Measurements from ENCODE around the gene C17orf67. TPM values are rescaled to one million over a fixed set of nuclear protein-coding genes. Genes with fewer than 3 reads are reported as not detected.

Gene C17orf67
- total RNA-seq, 1 experiment from 2014 or later: 2.9 TPM

- no peaks in the 10 kb centered on the region for H3K9me3 ChIP-seq
- Mint-ChIP-seq H3K27me3 (ENCODE audit: insufficient read depth, unreplicated experiment) (peaks cover 15% of the 10 kb centered on the region), H3K36me3 (ENCODE audit: insufficient read depth, unreplicated experiment) (peaks cover 1% of the 10 kb centered on the region), H3K27ac (ENCODE audit: unreplicated experiment) (no peak overlapping the region), H3K9me3 (ENCODE audit: unreplicated experiment) (peaks cover 5% of the 10 kb centered on the region), H3K4me3 (ENCODE audit: unreplicated experiment) (no peak overlapping the region), H3K4me1 (ENCODE audit: low read depth, unreplicated experiment) (no peaks in the 10 kb centered on the region)
- H3K4me3 ChIP-seq (ENCODE audit: low read depth, low read length): no peak overlapping the region
- no peaks in the 10 kb centered on the region for H3K27me3 ChIP-seq (replicated peaks; ENCODE audit: control insufficient read depth, insufficient read depth, low read length)
- 0 out of 2 replicates have a peak, but pooled peaks cover 4% of the 10 kb centered on the region for H3K4me1 ChIP-seq
- no peaks in the 10 kb centered on the region for H3K36me3 ChIP-seq (ENCODE audit: control insufficient read depth, insufficient read depth, low read length)
- TF ChIP-seq CTCF (IDR thresholded peaks at IDR 0.05; ENCODE audit: insufficient read depth in 1 of 2, low read depth in 1 of 2, low read length in 1 of 2, severe bottlenecking in 1 of 2, unreplicated experiment in 1 of 2): no peak
- ChIA-PET POLR2A (no interaction called here), CTCF (no interaction called here)
- no TSS peak for BruUV-seq (replicated peaks)
- intact Hi-C loops (cut with micrococcal nuclease; ENCODE audit: unreplicated experiment): no loop called here
- no peak for DNase-seq
These were observed 46.7 kb downstream of the C17orf67 start for GRCh38 chr17:56786989-56787482.

DNA sequence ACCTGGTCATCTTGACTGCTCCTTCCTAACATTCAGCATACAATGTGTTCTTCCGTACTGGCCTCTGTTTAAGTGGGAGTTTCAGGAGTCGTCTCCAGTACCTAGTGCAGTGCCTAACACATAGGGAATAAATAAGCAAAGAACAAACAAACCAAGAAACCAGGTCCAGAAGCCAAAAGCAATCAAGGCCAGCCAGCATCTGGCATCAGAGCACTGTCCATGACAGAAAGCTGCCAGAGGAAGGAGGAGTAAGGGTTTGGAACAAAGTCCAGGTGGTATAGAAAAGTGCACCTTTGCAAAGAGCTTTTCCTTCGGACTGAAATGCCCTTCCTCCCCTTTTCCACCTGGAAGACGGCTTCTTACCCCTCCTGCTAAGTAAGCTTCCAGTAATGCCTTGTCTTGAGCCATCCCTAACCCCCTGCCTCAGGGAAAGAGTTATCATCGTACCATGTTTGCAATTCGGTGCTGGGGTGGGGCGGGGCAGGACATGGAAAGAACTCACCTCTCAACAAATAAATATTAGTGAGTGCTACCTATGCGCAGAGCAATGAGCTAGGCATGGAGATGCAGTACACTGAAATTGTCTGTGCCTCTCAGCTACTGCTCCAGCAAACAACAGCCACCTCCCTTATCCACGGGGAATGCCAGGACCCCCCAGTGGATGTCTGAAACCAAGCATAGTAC lies 47.6 kb downstream of the C17orf67 start:
- no peak overlapping the region for H3K27ac Mint-ChIP-seq (ENCODE audit: unreplicated experiment)
- no peaks in the 10 kb centered on the region for H3K9me3 ChIP-seq
- POLR2A ChIA-PET: no interaction called here

GRCh38 chr17:56785405-56785804 lies 48.3 kb downstream of the C17orf67 start:
- H3K27ac Mint-ChIP-seq (ENCODE audit: unreplicated experiment): no peak overlapping the region
- TF ChIP-seq CTCF (IDR thresholded peaks at IDR 0.05; ENCODE audit: insufficient read depth in 1 of 2, low read depth in 1 of 2, low read length in 1 of 2, severe bottlenecking in 1 of 2, unreplicated experiment in 1 of 2): no peak
- intact Hi-C loops (cut with micrococcal nuclease; ENCODE audit: unreplicated experiment): no loop called here
- no peak for DNase-seq
- ChIA-PET POLR2A (no interaction called here), CTCF (no interaction called here)
- H3K9me3 Mint-ChIP-seq (ENCODE audit: unreplicated experiment): no peaks in the 10 kb centered on the region
- H3K9me3 ChIP-seq: no peaks in the 10 kb centered on the region
- no peaks in the 10 kb centered on the region; the same call in 1 of the 2 replicates for H3K27me3 ChIP-seq (replicated peaks; ENCODE audit: control insufficient read depth, insufficient read depth, low read length)
- no peak overlapping the region for H3K4me3 ChIP-seq (ENCODE audit: low read depth, low read length)
- no TSS peak for BruUV-seq (replicated peaks)
- peaks cover 7% of the 10 kb centered on the region; the same call in 1 of the 2 replicates for H3K4me1 ChIP-seq
- no peak overlapping the region for H3K4me3 Mint-ChIP-seq (ENCODE audit: unreplicated experiment)
- peaks cover 17% of the 10 kb centered on the region for H3K27me3 Mint-ChIP-seq (ENCODE audit: insufficient read depth, unreplicated experiment)
- H3K36me3 ChIP-seq (ENCODE audit: control insufficient read depth, insufficient read depth, low read length): no peaks in the 10 kb centered on the region
- peaks cover 3% of the 10 kb centered on the region for H3K4me1 Mint-ChIP-seq (ENCODE audit: low read depth, unreplicated experiment)
- no peaks in the 10 kb centered on the region for H3K36me3 Mint-ChIP-seq (ENCODE audit: insufficient read depth, unreplicated experiment)

More for the DNA sequence above, 47.6 kb downstream of the C17orf67 start:
- intact Hi-C loops (cut with micrococcal nuclease; ENCODE audit: unreplicated experiment): no loop called here
- Histone ChIP-seq H3K4me3 (ENCODE audit: low read depth, low read length) (no peak overlapping the region), H3K27me3 (replicated peaks; ENCODE audit: control insufficient read depth, insufficient read depth, low read length) (no peaks in the 10 kb centered on the region), H3K4me1 (0 out of 2 replicates have a peak, but pooled peaks cover 4% of the 10 kb centered on the region), H3K36me3 (ENCODE audit: control insufficient read depth, insufficient read depth, low read length) (no peaks in the 10 kb centered on the region)
- CTCF ChIA-PET: no interaction called here
- no peaks in the 10 kb centered on the region for H3K36me3 Mint-ChIP-seq (ENCODE audit: insufficient read depth, unreplicated experiment)
- no peak for DNase-seq
- no peaks in the 10 kb centered on the region for H3K9me3 Mint-ChIP-seq (ENCODE audit: unreplicated experiment)
- BruUV-seq (replicated peaks): no TSS peak
- TF ChIP-seq CTCF (IDR thresholded peaks at IDR 0.05; ENCODE audit: insufficient read depth in 1 of 2, low read depth in 1 of 2, low read length in 1 of 2, severe bottlenecking in 1 of 2, unreplicated experiment in 1 of 2): no peak
- H3K27me3 Mint-ChIP-seq (ENCODE audit: insufficient read depth, unreplicated experiment): peaks cover 19% of the 10 kb centered on the region
- H3K4me1 Mint-ChIP-seq (ENCODE audit: low read depth, unreplicated experiment): no peaks in the 10 kb centered on the region
- no peak overlapping the region for H3K4me3 Mint-ChIP-seq (ENCODE audit: unreplicated experiment)
